Loucy (cell line): ENCODE results near the gene RALGAPB.

Experiments
- CTCF ChIP-seq: fragments of 200-600 bp; sonication (generic); conservative IDR thresholded peaks from 2 replicates; pipeline ENCODE4 v1.5.1; 2014; ENCODE audit warnings: mild to moderate bottlenecking, antibody characterized with exemption, low read length
- EZH2phosphoT487 ChIP-seq: fragments of 200-600 bp; IDR thresholded peaks from 2 replicates; pipeline ENCODE4 v1.6.1; 2018; ENCODE audit warnings: antibody characterized with exemption, mild to moderate bottlenecking, moderate library complexity, borderline replicate concordance

GRCh38 chr20:38604873-38605303 lies 132.2 kb downstream of the RALGAPB start:
- TF ChIP-seq CTCF: no peak
- no peak for TF ChIP-seq EZH2phosphoT487
